GM18511 (cell line): Measurements from ENCODE around the gene RNF123.

Experiments
- ATAC-seq: cut with Tn5 transposase; IDR thresholded peaks from one replicate; pipeline ENCODE4 v1.9.1; 2021; ENCODE audit warnings: mild to moderate bottlenecking, moderate library complexity; ENCODE audit not compliant: unreplicated experiment

RNF123 gene

GRCh38 chr3:49689046-49689907, at the start of gene RNF123, which contains the start of gene MST1:
RNF123 (plus strand) TSS chr3:49689557; CDS start chr3:49691166, 1,609 bp downstream.
MST1 (minus strand) TSS chr3:49689474; CDS start chr3:49688691, 783 bp downstream.
- ATAC-seq = peak; percentile 62

GRCh38 chr3:49641292-49641691, 48.1 kb upstream of the RNF123 start:
- ATAC-seq = no peak

GRCh38 chr3:49641921-49642707, 47.2 kb upstream of the RNF123 start:
- ATAC-seq = no peak

- ATAC-seq = no peak
These were observed 46.6 kb upstream of the RNF123 start for GRCh38 chr3:49642708-49643145.

GRCh38 chr3:49644684-49645083, 44.7 kb upstream of the RNF123 start:
- no peak for ATAC-seq

- no peak for ATAC-seq
These were observed 43.1 kb upstream of the RNF123 start for GRCh38 chr3:49646236-49646635.

- no peak for ATAC-seq
These were observed 41.6 kb upstream of the RNF123 start for GRCh38 chr3:49647741-49648140.

GRCh38 chr3:49648354-49649019, 40.9 kb upstream of the RNF123 start:
- ATAC-seq = no peak

- ATAC-seq = no peak
These were observed 39.8 kb upstream of the RNF123 start for GRCh38 chr3:49649576-49649975.

- no peak for ATAC-seq
These were observed 39.2 kb upstream of the RNF123 start for GRCh38 chr3:49650177-49650576.

GRCh38 chr3:49650637-49651036, 38.7 kb upstream of the RNF123 start:
- no peak for ATAC-seq

- no peak for ATAC-seq
These were observed 37.0 kb upstream of the RNF123 start for GRCh38 chr3:49652218-49652902.

GRCh38 chr3:49652903-49653415, 36.4 kb upstream of the RNF123 start:
- ATAC-seq = no peak

GRCh38 chr3:49653621-49654020, 35.7 kb upstream of the RNF123 start:
- ATAC-seq = no peak

GRCh38 chr3:49654176-49654825, 35.1 kb upstream of the RNF123 start:
- ATAC-seq = no peak

- no peak for ATAC-seq
These were observed 34.3 kb upstream of the RNF123 start for GRCh38 chr3:49654955-49655556.

GRCh38 chr3:49655731-49656285, 33.5 kb upstream of the RNF123 start:
- ATAC-seq = no peak

- ATAC-seq = no peak
These were observed 32.7 kb upstream of the RNF123 start for GRCh38 chr3:49656541-49657112.
